H1 (cell line): ENCODE results near the gene GRID1. TPM values are rescaled to one million over a fixed set of nuclear protein-coding genes. Genes with fewer than 3 reads are reported as not detected.

Experiments used
- CBX5 ChIP-seq: fragments of 300-800, 300-1000 bp; sonication (generic); IDR thresholded peaks from 2 replicates; pipeline ENCODE4 v1.7.1; 2016; ENCODE audit warnings: antibody characterized with exemption, low read length, low read depth
- EP300 ChIP-seq, 2 experiments: IDR thresholded peaks; 1 replicate in 1 of 2; 2 replicates in 1 of 2; pipeline ENCODE4 v1.6.1; 2011 to 2012; ENCODE audit warnings: low read depth in 2 of 2, low read length in 2 of 2, mild to moderate bottlenecking in 2 of 2, borderline replicate concordance in 1 of 2, inconsistent platforms in 1 of 2, moderate library complexity in 1 of 2
- KDM4A ChIP-seq: IDR thresholded peaks from one replicate; pipeline ENCODE4 v1.7.1; 2012; ENCODE audit warnings: low read depth, mild to moderate bottlenecking, moderate library complexity, low read length, inconsistent platforms; ENCODE audit not compliant: severe bottlenecking
- KDM5A ChIP-seq: fragments of 200-600 bp; IDR thresholded peaks from 2 replicates; pipeline ENCODE4 v1.7.1; 2012; ENCODE audit warnings: mild to moderate bottlenecking, low read length, inconsistent platforms, mixed read lengths
- RFX5 ChIP-seq: IDR thresholded peaks from 2 replicates; pipeline ENCODE4 v1.6.1; 2011; ENCODE audit warnings: low read depth, low read length, improper control_type of control experiment, borderline replicate concordance
- polyA plus RNA-seq, 7 experiments: library from polyadenylated mRNA; depleted of rRNA in 3 of 7; stranded (reverse) in 5 of 7; unstranded in 2 of 7; fragments of >200 nt in 5 of 7; fragments of 200-250 nt in 2 of 7; gene quantifications; 1 replicate in 5 of 7; 2 replicates in 1 of 7; 4 replicates in 1 of 7; pipeline versions ENCODE4 v1.2.1 to v1.2.3, GENCODE V29; 2011 to 2013; ENCODE audit warnings: missing spikeins in 2 of 7, mixed read lengths in 2 of 7
- total RNA-seq: library from RNA; stranded (reverse); fragmentation: NEBNext Ultra II Directional; extraction: Animal tissue kit (Norgen Biotek cat#: 25700); gene quantifications from 2 replicates; pipeline ENCODE4 v1.2.1, GENCODE V29; 2021
- TF ChIP-seq, protein P1 (sequence below): fragments of 300-600 bp; sonication (generic); IDR thresholded peaks from 2 replicates; pipeline ENCODE4 v1.7.1; 2012; ENCODE audit warnings: low read length, moderate library complexity, mild to moderate bottlenecking, inconsistent platforms; ENCODE audit not compliant: insufficient replicate concordance

Gene GRID1
- total and polyA plus RNA-seq, 2 of the 8 experiments (the other 6 are each of a cell fraction or from before 2014, with no cell fraction given): 0.22 to 0.30 TPM

DNA sequence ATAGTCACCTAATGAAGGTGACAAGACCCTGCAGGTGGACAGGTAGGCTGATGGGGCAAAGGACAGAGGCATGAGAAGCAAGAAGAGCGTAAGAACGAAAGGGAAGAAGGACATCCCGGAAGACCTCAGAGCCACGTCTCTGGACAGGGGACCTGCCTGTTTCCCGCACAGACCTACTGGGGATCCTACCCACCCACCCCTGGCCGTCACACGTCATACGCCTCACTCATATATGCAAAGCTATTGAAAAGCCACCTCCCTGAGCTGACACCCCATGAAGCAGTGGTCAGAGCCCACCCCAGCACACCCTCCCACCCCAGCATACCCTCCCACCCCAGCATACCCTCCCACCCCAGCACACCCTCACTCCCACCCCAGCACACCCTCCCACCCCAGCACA lies 140.6 kb downstream of the GRID1 start (continued):
- no peak for TF ChIP-seq EP300 (IDR thresholded peaks at IDR 0.05; ENCODE audit: borderline replicate concordance in 1 of 2, low read depth in 2 of 2, low read length in 2 of 2)
- no peak for TF ChIP-seq RFX5
- TF ChIP-seq KDM5A: no peak
- TF ChIP-seq, protein P1, sequence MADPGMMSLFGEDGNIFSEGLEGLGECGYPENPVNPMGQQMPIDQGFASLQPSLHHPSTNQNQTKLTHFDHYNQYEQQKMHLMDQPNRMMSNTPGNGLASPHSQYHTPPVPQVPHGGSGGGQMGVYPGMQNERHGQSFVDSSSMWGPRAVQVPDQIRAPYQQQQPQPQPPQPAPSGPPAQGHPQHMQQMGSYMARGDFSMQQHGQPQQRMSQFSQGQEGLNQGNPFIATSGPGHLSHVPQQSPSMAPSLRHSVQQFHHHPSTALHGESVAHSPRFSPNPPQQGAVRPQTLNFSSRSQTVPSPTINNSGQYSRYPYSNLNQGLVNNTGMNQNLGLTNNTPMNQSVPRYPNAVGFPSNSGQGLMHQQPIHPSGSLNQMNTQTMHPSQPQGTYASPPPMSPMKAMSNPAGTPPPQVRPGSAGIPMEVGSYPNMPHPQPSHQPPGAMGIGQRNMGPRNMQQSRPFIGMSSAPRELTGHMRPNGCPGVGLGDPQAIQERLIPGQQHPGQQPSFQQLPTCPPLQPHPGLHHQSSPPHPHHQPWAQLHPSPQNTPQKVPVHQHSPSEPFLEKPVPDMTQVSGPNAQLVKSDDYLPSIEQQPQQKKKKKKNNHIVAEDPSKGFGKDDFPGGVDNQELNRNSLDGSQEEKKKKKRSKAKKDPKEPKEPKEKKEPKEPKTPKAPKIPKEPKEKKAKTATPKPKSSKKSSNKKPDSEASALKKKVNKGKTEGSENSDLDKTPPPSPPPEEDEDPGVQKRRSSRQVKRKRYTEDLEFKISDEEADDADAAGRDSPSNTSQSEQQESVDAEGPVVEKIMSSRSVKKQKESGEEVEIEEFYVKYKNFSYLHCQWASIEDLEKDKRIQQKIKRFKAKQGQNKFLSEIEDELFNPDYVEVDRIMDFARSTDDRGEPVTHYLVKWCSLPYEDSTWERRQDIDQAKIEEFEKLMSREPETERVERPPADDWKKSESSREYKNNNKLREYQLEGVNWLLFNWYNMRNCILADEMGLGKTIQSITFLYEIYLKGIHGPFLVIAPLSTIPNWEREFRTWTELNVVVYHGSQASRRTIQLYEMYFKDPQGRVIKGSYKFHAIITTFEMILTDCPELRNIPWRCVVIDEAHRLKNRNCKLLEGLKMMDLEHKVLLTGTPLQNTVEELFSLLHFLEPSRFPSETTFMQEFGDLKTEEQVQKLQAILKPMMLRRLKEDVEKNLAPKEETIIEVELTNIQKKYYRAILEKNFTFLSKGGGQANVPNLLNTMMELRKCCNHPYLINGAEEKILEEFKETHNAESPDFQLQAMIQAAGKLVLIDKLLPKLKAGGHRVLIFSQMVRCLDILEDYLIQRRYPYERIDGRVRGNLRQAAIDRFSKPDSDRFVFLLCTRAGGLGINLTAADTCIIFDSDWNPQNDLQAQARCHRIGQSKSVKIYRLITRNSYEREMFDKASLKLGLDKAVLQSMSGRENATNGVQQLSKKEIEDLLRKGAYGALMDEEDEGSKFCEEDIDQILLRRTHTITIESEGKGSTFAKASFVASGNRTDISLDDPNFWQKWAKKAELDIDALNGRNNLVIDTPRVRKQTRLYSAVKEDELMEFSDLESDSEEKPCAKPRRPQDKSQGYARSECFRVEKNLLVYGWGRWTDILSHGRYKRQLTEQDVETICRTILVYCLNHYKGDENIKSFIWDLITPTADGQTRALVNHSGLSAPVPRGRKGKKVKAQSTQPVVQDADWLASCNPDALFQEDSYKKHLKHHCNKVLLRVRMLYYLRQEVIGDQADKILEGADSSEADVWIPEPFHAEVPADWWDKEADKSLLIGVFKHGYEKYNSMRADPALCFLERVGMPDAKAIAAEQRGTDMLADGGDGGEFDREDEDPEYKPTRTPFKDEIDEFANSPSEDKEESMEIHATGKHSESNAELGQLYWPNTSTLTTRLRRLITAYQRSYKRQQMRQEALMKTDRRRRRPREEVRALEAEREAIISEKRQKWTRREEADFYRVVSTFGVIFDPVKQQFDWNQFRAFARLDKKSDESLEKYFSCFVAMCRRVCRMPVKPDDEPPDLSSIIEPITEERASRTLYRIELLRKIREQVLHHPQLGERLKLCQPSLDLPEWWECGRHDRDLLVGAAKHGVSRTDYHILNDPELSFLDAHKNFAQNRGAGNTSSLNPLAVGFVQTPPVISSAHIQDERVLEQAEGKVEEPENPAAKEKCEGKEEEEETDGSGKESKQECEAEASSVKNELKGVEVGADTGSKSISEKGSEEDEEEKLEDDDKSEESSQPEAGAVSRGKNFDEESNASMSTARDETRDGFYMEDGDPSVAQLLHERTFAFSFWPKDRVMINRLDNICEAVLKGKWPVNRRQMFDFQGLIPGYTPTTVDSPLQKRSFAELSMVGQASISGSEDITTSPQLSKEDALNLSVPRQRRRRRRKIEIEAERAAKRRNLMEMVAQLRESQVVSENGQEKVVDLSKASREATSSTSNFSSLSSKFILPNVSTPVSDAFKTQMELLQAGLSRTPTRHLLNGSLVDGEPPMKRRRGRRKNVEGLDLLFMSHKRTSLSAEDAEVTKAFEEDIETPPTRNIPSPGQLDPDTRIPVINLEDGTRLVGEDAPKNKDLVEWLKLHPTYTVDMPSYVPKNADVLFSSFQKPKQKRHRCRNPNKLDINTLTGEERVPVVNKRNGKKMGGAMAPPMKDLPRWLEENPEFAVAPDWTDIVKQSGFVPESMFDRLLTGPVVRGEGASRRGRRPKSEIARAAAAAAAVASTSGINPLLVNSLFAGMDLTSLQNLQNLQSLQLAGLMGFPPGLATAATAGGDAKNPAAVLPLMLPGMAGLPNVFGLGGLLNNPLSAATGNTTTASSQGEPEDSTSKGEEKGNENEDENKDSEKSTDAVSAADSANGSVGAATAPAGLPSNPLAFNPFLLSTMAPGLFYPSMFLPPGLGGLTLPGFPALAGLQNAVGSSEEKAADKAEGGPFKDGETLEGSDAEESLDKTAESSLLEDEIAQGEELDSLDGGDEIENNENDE: no peak
- no peak for TF ChIP-seq KDM4A
- TF ChIP-seq CBX5: no peak
